GM12891 (cell line): Measurements from ENCODE around the gene NADSYN1.

Experiments used
- DNase-seq: peaks from one replicate; pipeline ENCODE4 v3.0.0; 2011; ENCODE audit warnings: low spot score; ENCODE audit not compliant: insufficient read length
- FAIRE-seq: peaks from 2 replicates; lab custom pipeline; 2011; peaks lifted over from hg19 to GRCh38; lab: Jason Lieb, UNC
- PAX5 ChIP-seq: IDR thresholded peaks from 2 replicates; pipeline ENCODE4 v1.6.1; 2011; ENCODE audit warnings: low read length, moderate library complexity, mild to moderate bottlenecking; ENCODE audit not compliant: insufficient read depth, severe bottlenecking
- POLR2A ChIP-seq: IDR thresholded peaks from 2 replicates; pipeline ENCODE4 v1.6.1; 2011; ENCODE audit warnings: low read depth, low read length, control low read depth
- POLR2AphosphoS5 ChIP-seq: IDR thresholded peaks from 2 replicates; pipeline ENCODE4 v1.6.1; 2011; ENCODE audit warnings: low read depth, low read length, control low read depth
- POU2F2 ChIP-seq: IDR thresholded peaks from 2 replicates; pipeline ENCODE4 v1.6.1; 2011; ENCODE audit warnings: low read depth, mild to moderate bottlenecking, control low read depth, low read length, moderate library complexity
- SPI1 ChIP-seq: IDR thresholded peaks from 2 replicates; pipeline ENCODE4 v1.6.1; 2011; ENCODE audit warnings: low read depth, low read length, control low read depth
- TAF1 ChIP-seq: IDR thresholded peaks from 2 replicates; pipeline ENCODE4 v1.6.1; 2011; ENCODE audit warnings: low read depth, low read length, control low read depth

Gene NADSYN1

DNA sequence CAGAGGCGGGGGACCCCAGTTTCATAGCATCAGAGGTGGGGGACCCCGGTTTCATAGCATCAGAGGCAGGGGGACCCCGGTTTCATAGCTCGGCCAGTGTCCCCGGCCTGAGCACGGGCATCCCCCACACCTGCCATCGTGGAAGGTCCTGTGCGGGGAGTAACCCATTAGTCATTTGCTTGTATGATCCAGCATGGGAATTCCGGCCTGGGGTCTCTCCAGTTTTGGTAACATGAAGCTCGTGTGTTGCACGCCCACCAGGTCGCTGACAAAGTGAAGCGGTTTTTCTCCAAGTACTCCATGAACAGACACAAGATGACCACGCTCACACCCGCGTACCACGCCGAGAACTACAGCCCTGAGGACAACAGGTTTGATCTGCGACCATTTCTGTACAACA lies 45.1 kb downstream of the NADSYN1 start:
- no peak for TF ChIP-seq PAX5
- no peak for TF ChIP-seq POLR2A
- TF ChIP-seq POLR2AphosphoS5, result no peak
- TF ChIP-seq SPI1, result no peak
- TF ChIP-seq TAF1, result no peak
- no peak for TF ChIP-seq POU2F2
- FAIRE-seq (no peak), DNase-seq (no peak)

DNA sequence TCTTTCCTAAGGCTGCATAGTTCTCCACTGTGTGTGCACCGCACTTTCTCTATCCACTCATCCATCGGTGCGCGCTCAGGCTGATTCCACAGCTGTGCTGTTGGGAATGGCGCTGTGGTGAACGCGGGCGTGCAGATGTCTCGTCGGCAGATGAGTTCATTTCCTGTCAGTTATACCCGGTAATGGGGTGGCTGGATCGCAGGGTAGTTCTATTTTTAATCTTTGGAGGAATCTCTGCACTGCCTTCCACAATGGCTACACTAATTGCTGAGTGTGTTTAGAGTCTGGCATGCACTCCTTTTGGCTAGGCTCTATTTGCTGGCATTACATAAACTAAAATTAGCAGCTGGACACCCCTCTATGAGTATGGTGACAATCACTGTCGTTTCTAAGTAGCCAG lies 46.1 kb downstream of the NADSYN1 start:
- DNase-seq (no peak), FAIRE-seq (no peak)
- no peak for TF ChIP-seq PAX5
- TF ChIP-seq POLR2AphosphoS5, result no peak
- no peak for TF ChIP-seq POLR2A
- no peak for TF ChIP-seq SPI1
- TF ChIP-seq TAF1, result no peak
- TF ChIP-seq POU2F2, result no peak

DNA sequence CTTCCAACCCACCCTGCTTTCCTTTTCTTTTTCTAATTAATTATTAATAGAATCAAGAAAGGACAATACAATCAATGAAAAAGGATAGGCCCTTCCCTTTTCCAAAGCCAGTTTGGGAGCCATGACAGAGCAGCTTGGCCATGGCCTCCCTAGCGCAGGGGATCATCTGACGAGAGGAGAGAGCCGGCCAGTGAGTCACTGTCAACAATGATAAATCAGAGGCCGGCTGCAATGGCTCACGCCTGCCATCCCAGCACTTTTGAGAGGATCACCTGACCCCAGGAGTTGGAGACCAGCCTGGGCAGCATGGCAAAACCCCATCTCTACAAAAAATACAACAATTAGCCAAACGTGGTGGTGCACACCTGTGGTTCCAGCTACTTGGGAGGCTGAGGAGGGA lies 46.5 kb downstream of the NADSYN1 start:
- DNase-seq, result no peak
- no peak for FAIRE-seq
- TF ChIP-seq PAX5 (no peak), POU2F2 (no peak), POLR2A (no peak), SPI1 (no peak), TAF1 (no peak), POLR2AphosphoS5 (no peak)

DNA sequence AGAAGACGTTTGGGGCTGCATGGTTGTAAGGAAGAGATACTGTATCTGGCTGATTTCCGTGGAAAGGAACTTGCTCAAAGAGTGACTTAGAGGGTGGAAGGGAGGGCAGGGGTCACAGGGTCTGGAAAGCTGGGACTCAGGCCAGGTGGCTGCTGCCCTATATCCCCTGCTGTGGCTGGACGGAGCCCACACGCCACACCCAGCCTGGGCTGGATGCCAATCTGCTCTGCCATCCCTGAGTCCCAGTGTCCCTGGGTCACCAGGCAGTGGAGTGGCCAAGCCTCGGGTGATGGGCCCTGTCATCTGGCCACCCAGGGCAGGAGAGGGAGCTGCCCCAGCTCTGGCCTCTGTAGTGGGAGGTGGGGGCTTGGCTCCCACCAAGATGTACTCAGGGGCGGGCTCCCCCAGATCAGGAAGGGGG lies 47.6 kb downstream of the NADSYN1 start:
- DNase-seq (no peak), FAIRE-seq (no peak)
- no peak for TF ChIP-seq POLR2AphosphoS5
- no peak for TF ChIP-seq POLR2A
- no peak for TF ChIP-seq SPI1
- no peak for TF ChIP-seq PAX5
- no peak for TF ChIP-seq POU2F2
- TF ChIP-seq TAF1, result no peak

DNA sequence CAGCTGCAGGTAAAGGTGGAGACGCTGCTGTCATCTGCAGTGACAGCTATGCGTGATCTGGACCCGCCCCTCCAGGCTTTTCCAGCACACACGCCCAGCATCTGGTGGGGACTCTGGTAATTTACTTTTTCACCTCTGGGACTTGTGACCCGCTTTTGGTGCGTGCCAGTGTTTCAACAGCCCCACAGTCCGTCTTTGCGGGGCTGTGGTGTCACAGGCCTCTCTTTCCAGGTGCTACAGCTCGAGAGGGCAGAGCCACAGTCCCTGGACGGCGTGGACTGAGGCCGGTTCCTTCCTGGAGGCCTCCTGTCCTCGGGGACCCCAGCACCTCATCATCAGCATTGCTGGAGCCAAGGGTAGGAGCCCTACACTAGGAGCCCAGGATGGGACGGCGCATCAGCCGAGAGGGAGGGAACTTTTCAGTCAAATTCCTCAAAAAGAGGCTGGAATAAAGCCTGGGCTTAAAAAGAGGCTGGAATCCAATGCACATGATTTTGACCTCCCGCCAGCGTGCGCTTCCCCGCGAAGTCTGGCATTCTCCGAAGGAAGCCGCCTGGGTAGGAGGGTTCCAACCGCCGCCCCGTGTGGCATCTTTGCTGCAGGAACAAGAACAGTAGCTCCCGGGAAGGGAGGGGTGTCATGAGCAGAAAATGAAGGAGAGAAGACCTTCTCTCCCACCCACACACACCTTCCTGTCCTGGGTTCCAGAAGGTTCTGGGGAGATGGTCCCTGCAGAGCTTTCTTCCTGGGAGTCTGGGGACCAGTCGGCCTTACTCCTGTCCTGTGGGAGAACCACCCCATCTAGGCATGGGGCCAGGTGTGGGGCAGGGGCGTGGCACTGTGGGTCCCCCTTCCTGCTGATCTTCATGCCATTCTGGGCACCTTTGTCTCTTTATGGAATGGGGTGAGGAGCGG lies 48.3 kb downstream of the NADSYN1 start:
- TF ChIP-seq POLR2A, result no peak
- no peak for TF ChIP-seq SPI1
- no peak for TF ChIP-seq POU2F2
- TF ChIP-seq PAX5, result no peak
- TF ChIP-seq POLR2AphosphoS5, result no peak
- TF ChIP-seq TAF1, result no peak
- FAIRE-seq, result no peak
- no peak for DNase-seq

DNA sequence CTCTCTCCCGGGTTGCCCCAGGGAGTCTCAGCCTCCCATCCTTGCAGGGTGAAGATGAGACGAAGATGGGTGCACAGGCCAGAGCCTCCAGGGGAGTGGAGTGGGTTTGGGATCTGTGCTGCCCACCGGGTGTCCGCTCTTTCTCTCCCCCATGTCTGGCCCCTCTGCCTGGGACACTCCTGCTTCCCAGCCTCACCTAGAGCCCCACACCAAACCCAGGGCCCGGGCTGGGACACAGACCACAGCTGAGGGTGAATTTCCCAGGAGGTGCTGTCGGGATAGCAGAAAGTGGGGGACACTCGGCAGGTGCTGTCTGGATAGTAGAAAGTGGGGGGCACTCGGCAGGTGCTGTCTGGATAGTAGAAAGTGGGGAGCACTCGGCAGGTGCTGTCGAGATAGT lies 49.0 kb downstream of the NADSYN1 start:
- TF ChIP-seq SPI1 (no peak), POLR2A (no peak)
- DNase-seq (no peak), FAIRE-seq (no peak)

DNA sequence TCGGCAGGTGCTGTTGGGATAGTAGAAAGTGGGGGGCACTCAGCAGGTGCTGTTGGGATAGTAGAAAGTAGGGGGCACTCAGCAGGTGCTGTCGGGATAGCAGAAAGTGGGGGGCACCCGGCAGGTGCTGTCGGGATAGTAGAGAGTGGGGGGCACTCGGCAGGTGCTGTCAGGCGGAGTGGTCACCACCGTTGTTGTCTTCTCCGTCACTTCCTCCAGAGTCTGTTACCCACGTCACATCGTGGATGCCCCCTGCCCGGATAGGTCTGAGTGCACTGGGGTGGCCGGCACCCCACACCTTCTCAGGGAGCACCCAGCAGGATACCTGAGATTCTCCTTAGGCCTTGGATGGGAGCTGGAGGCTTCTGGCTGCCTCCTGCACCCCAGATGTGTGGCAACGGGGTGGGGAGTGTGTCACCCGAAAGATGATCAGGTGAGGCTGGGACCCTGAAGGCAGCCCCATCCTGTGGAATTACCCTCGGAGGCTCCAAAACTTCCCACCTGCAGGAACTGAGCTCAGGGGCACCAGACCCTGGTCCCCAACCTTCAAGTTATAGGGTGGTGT lies 50.0 kb downstream of the NADSYN1 start:
- TF ChIP-seq POU2F2 (no peak), TAF1 (no peak), POLR2A (no peak), POLR2AphosphoS5 (no peak), SPI1 (no peak), PAX5 (no peak)
- DNase-seq (no peak), FAIRE-seq (no peak)

DNA sequence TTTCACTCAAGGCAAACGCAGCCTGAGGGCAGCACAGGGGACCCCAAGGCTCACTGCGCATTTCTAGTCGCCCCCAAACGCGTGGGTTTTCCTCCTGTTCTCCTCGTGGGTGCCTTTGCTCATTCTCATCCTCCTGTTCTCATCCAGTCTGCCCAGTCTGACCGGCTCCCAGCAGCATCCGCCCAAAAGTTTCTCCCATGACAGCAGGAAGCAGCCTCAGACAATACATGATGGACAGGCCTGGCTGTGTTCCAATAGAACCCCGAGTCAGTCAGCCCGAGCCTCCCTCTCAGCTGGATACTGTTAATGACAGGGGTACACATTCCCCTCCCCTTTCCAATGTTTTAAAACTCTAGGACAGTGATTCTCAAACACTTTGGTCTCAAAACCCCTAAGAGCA lies 51.5 kb downstream of the NADSYN1 start:
- FAIRE-seq, result no peak
- TF ChIP-seq TAF1, result no peak
- TF ChIP-seq PAX5, result no peak
- TF ChIP-seq SPI1, result no peak
- TF ChIP-seq POU2F2, result no peak
- TF ChIP-seq POLR2AphosphoS5, result no peak
- no peak for TF ChIP-seq POLR2A
- no peak for DNase-seq

DNA sequence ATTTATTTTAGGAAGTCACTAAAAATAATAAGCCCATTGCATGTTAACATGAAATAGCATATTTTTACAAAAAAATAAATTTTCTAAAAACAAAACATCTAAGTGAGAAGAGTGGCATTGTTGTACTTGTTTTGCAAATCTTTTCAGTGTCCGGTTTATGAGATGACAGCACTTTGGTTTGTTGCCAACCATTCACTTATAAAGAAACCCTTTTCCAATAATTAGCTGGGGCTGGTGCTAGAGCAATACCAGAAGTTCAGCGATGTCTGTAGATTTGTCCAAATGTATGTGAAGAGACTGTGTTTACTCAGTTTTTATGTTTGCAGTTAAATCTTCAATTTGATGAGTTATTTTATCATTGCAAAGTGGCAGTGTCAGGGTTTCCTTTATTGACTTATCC lies 52.0 kb downstream of the NADSYN1 start:
- TF ChIP-seq TAF1 (no peak), SPI1 (no peak), POLR2A (no peak), POLR2AphosphoS5 (no peak), POU2F2 (no peak), PAX5 (no peak)
- FAIRE-seq (no peak), DNase-seq (no peak)

DNA sequence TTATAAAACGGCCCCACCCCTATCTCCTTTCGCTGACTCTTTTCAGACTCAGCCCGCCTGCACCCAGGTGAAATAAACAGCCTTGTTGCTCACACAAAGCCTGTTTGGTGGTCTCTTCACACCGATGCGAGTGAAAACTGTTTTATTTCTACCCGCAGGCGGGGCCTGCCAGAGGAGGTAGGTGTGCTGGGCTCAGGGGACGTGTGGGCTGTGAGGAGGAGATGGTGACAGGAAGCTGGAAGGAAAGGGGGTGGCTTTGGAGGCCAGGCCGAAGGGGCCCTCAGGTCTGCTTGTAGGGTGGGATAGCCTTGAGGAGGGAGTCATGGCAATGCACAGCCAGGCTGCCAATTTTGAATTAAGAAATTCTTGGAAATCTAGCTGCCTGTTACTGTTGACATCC lies 52.8 kb downstream of the NADSYN1 start:
- no peak for TF ChIP-seq POU2F2
- TF ChIP-seq SPI1, result no peak
- TF ChIP-seq TAF1, result no peak
- no peak for TF ChIP-seq POLR2AphosphoS5
- DNase-seq (no peak), FAIRE-seq (no peak)

DNA sequence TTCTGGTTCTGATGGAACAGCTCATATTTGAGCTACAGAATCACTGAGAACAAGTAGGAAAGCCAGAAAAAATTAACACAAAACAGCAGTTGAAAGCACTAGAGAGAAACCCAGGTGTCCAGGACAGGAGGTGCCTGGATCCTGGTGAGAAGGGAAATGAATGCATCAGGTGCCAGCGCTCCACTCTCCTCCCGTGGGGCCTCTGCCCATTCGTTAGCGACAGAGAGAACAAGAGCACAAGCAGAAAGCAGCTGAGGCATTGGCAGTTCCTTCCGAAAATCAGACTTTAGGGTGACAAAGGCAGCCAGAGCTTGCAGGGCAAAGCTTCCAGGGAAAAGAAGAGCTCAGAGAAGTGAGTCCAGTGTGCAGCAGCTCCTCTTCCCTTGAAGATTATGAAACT lies 54.1 kb downstream of the NADSYN1 start:
- no peak for TF ChIP-seq POLR2AphosphoS5
- TF ChIP-seq POU2F2, result no peak
- no peak for TF ChIP-seq TAF1
- TF ChIP-seq PAX5, result no peak
- no peak for TF ChIP-seq SPI1
- no peak for TF ChIP-seq POLR2A
- FAIRE-seq, result no peak
- no peak for DNase-seq
